ENCODE measurements around the gene SIPA1. TPM values are rescaled to one million over a fixed set of nuclear protein-coding genes. Genes with fewer than 3 reads are reported as not detected.
"Not testable (repeated sequence)": the region's sequence is repeated elsewhere in the genome, so short reads cannot be mapped to it uniquely, and the experiment has no call there.

SIPA1 gene
- total RNA-seq, 1 donor from 2014 or later: 42.9 TPM

- peak; percentile 82 to 90 for DNase-seq (ENCODE audit: low spot score in 2 of 2, unreplicated experiment in 2 of 2)
- Mint-ChIP-seq H3K4me1 (peaks cover 7% of the 10 kb centered on the region), H3K27me3 (ENCODE audit: low read depth) (no peaks in the 10 kb centered on the region), H3K27ac (peak within 1 kb of the TSS; percentile 97), H3K9me3 (no peaks in the 10 kb centered on the region), H3K36me3 (peaks cover 19% of the 10 kb centered on the region), H3K4me3 (peak within 1 kb of the TSS; percentile 83)
- TF ChIP-seq CTCF (IDR thresholded peaks at IDR 0.05; ENCODE audit: unreplicated experiment): no peak
These were observed 25.1 kb downstream of the SIPA1 start, which contains the start of gene RELA for GRCh38 chr11:65662799-65663638. Gene RELA (minus strand): TSS chr11:65662916. CDS start chr11:65662832, 84 bp downstream.

DNA sequence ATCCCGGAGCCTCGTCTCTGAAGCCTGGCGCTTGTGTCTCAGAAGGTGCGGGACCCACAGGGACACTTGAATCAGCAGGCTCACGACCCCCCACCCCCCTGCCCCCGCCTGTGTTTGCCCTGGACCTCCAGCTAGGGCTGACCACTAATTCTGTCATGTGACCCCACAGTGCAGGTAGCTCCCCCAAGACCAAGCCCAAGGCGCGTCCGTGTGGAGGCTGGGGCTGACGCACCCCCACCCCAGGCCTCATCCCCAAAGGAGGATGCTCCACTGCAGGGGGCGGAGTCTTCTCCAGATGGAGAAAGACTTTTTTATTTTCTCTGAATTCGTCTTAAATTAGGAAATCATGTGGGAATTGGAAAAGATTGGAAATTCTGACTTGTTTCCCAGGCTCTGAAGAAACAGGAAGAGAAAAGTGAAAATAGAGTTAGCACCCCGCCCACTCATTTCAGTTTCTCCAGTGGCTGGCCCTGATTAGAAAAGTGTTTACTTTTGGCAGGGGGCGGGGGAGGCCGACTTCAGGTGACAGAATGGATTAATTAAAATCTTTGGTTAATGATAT lies 25.8 kb downstream of the SIPA1 start:
- peak overlapping the region; percentile 97 for H3K27ac Mint-ChIP-seq
- no peak for DNase-seq (ENCODE audit: low spot score in 2 of 2, unreplicated experiment in 2 of 2)
- H3K9me3 Mint-ChIP-seq: no peaks in the 10 kb centered on the region
- H3K4me3 Mint-ChIP-seq: peak overlapping the region; percentile 83
- no peaks in the 10 kb centered on the region for H3K27me3 Mint-ChIP-seq (ENCODE audit: low read depth)
- H3K36me3 Mint-ChIP-seq: peaks cover 16% of the 10 kb centered on the region
- H3K4me1 Mint-ChIP-seq: peaks cover 7% of the 10 kb centered on the region
- no peak for TF ChIP-seq CTCF (IDR thresholded peaks at IDR 0.05; ENCODE audit: unreplicated experiment)

- H3K9me3 Mint-ChIP-seq: no peaks in the 10 kb centered on the region
- no peaks in the 10 kb centered on the region for H3K4me1 Mint-ChIP-seq
- no peak overlapping the region for H3K4me3 Mint-ChIP-seq
- H3K36me3 Mint-ChIP-seq: peaks cover 2% of the 10 kb centered on the region
- no peak for DNase-seq (ENCODE audit: low spot score in 2 of 2, unreplicated experiment in 2 of 2)
- H3K27ac Mint-ChIP-seq: no peak overlapping the region
- peaks cover 4% of the 10 kb centered on the region for H3K27me3 Mint-ChIP-seq (ENCODE audit: low read depth)
- no peak for TF ChIP-seq CTCF (IDR thresholded peaks at IDR 0.05; ENCODE audit: unreplicated experiment)
These were observed 34.4 kb downstream of the SIPA1 start for GRCh38 chr11:65672180-65672860.

DNA sequence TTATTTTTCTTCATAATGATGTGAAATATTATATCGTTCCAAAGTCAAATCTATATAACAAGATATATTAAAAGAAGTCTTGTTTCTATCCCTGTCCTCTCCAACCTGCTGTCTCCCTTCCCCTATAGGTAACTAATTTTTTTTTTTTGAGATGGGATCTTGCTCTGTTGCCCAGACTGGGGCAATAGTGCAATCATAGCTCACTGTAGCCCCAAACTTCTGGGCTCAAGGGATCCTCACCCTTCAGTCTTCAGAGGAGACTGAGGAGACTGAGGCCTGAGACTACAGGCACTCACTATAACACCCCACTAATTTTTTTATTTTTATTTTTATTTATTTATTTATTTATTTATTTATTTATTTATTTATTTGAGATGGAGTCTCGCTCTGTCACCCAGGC lies 35.1 kb downstream of the SIPA1 start:
- H3K36me3 Mint-ChIP-seq: peaks cover 2% of the 10 kb centered on the region
- H3K4me1 Mint-ChIP-seq: no peaks in the 10 kb centered on the region
- H3K27ac Mint-ChIP-seq: no peak overlapping the region
- no peak for TF ChIP-seq CTCF (IDR thresholded peaks at IDR 0.05; ENCODE audit: unreplicated experiment)
- no peak overlapping the region for H3K4me3 Mint-ChIP-seq
- no peak for DNase-seq (ENCODE audit: low spot score in 2 of 2, unreplicated experiment in 2 of 2)
- peaks cover 4% of the 10 kb centered on the region for H3K27me3 Mint-ChIP-seq (ENCODE audit: low read depth)
- no peaks in the 10 kb centered on the region for H3K9me3 Mint-ChIP-seq

GRCh38 chr11:65680192-65680743 lies 42.4 kb downstream of the SIPA1 start:
- Mint-ChIP-seq H3K36me3 (no peaks in the 10 kb centered on the region), H3K27ac (no peak overlapping the region), H3K9me3 (no peaks in the 10 kb centered on the region), H3K4me3 (no peak overlapping the region), H3K4me1 (no peaks in the 10 kb centered on the region), H3K27me3 (ENCODE audit: low read depth) (peaks cover 20% of the 10 kb centered on the region)
- no peak for DNase-seq (ENCODE audit: low spot score in 2 of 2, unreplicated experiment in 2 of 2)
- no peak for TF ChIP-seq CTCF (IDR thresholded peaks at IDR 0.05; ENCODE audit: unreplicated experiment)

DNA sequence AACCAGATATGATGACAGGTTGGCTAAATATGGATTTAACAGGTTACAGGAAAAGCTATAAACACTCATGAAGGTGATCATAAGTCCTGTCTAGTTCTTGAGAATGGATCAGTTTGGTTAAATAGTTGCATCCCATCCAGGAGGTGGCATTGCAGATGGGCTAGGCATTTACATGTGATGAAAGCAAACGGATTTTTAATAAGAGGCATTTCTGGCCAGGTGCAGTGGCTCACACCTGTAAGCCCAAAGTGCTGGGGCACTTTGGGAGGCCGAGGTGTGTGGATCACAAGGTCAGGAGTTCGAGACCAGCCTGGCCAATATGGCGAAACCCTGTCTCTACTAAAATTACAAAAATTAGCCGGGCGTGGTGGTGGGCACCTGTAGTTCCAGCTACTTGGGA lies 45.6 kb downstream of the SIPA1 start:
- H3K27ac Mint-ChIP-seq; H3K36me3 Mint-ChIP-seq; H3K4me3 Mint-ChIP-seq; H3K4me1 Mint-ChIP-seq; DNase-seq (ENCODE audit: low spot score in 2 of 2, unreplicated experiment in 2 of 2); H3K9me3 Mint-ChIP-seq: not testable (repeated sequence)
- H3K27me3 Mint-ChIP-seq (ENCODE audit: low read depth): peaks cover 19% of the 10 kb centered on the region

Data from mesothelial cell of epicardium (in vitro differentiated cells).